DND-41 (cell line): Measurements from ENCODE around the gene GNB5.

Source experiments
- ATAC-seq: fragments of 200-7000 bp; cut with Tn5 transposase; 3 replicates; pipeline ENCODE4 v1.9.1; 2021; ENCODE audit warnings: low read depth; ENCODE audit not compliant: insufficient read depth
- DNase-seq: peaks from one replicate; pipeline ENCODE4 v3.0.0-alpha.2; 2020
- H2AFZ ChIP-seq: 2 replicates; pipeline ENCODE4 v1.6.0; 2012; ENCODE audit warnings: low read depth, low read length
- H3K27ac ChIP-seq: 2 replicates; pipeline ENCODE4 v1.5.1; 2012; ENCODE audit warnings: low read length, inconsistent platforms
- H3K27me3 ChIP-seq: fragments of 200-600 bp; sonication (generic); 2 replicates; pipeline ENCODE4 v1.6.0; 2012; ENCODE audit warnings: low read length, mild to moderate bottlenecking, inconsistent platforms; ENCODE audit not compliant: insufficient read depth, poor library complexity
- H3K36me3 ChIP-seq: 2 replicates; pipeline ENCODE4 v1.5.1; 2012; ENCODE audit warnings: low read length, inconsistent platforms; ENCODE audit not compliant: insufficient read depth
- H3K4me1 ChIP-seq: 2 replicates; pipeline ENCODE4 v1.5.1; 2012; ENCODE audit warnings: mild to moderate bottlenecking, low read length; ENCODE audit not compliant: insufficient read depth
- H3K4me2 ChIP-seq: 2 replicates; pipeline ENCODE4 v1.6.0; 2012; ENCODE audit warnings: mild to moderate bottlenecking, moderate library complexity, low read length, inconsistent platforms; ENCODE audit not compliant: insufficient read depth
- H3K4me3 ChIP-seq, 2 experiments: fragments of 200-600 bp in 1 of 2; shearing (Covaris generic) in 1 of 2; 2 replicates each; pipeline ENCODE4 v1.5.1; 2012 to 2016; ENCODE audit warnings: inconsistent platforms in 2 of 2, low read length in 2 of 2, mild to moderate bottlenecking in 2 of 2, low read depth in 1 of 2, moderate library complexity in 1 of 2
- H3K79me2 ChIP-seq: 2 replicates; pipeline ENCODE4 v1.6.0; 2012; ENCODE audit warnings: low read length, inconsistent platforms; ENCODE audit not compliant: insufficient read depth
- H3K9ac ChIP-seq: 2 replicates; pipeline ENCODE4 v1.6.0; 2012; ENCODE audit warnings: low read depth, mild to moderate bottlenecking, inconsistent platforms, low read length, moderate library complexity
- H3K9me3 ChIP-seq: 2 replicates; pipeline ENCODE4 v1.5.1; 2012; ENCODE audit warnings: low read length, moderate library complexity, mild to moderate bottlenecking, inconsistent platforms; ENCODE audit not compliant: insufficient read depth, severe bottlenecking
- H4K20me1 ChIP-seq: 2 replicates; pipeline ENCODE4 v1.6.0; 2012; ENCODE audit warnings: low read length; ENCODE audit not compliant: insufficient read depth
- CTCF ChIP-seq: IDR thresholded peaks from 2 replicates; pipeline ENCODE4 v1.5.1; 2012; ENCODE audit warnings: borderline replicate concordance, low read length, moderate library complexity, mild to moderate bottlenecking; ENCODE audit not compliant: poor library complexity, severe bottlenecking; ENCODE audit errors: extremely low read depth
- EZH2 ChIP-seq: IDR thresholded peaks from 3 replicates; pipeline ENCODE4 v1.6.1; 2012; ENCODE audit warnings: borderline replicate concordance, low read depth, mild to moderate bottlenecking, moderate library complexity, low read length, inconsistent platforms; ENCODE audit not compliant: severe bottlenecking

GNB5 gene

GRCh38 chr15:52164631-52165265 lies 26.4 kb downstream of the GNB5 start:
- DNase-seq (no peak), ATAC-seq (no peak)
- no peak overlapping the region for H3K9ac ChIP-seq
- no peak overlapping the region for H3K4me3 ChIP-seq
- H2AFZ ChIP-seq = no peak overlapping the region
- TF ChIP-seq CTCF (no peak), EZH2 (no peak)
- H3K27me3 ChIP-seq = no peaks in the 10 kb centered on the region
- H3K27ac ChIP-seq = no peak overlapping the region
- H3K36me3 ChIP-seq = peaks cover 6% of the 10 kb centered on the region; the same call in 1 of the 2 replicates
- H3K79me2 ChIP-seq = no peaks in the 10 kb centered on the region
- no peaks in the 10 kb centered on the region for H3K9me3 ChIP-seq
- no peak overlapping the region for H3K4me2 ChIP-seq
- no peaks in the 10 kb centered on the region for H3K4me1 ChIP-seq
- no peaks in the 10 kb centered on the region for H4K20me1 ChIP-seq

- Histone ChIP-seq H3K79me2 (no peaks in the 10 kb centered on the region), H3K9ac (no peak overlapping the region), H3K4me1 (no peaks in the 10 kb centered on the region), H3K4me3 (no peak overlapping the region), H2AFZ (no peak overlapping the region), H4K20me1 (no peaks in the 10 kb centered on the region), H3K27ac (no peak overlapping the region), H3K4me2 (no peak overlapping the region), H3K9me3 (no peaks in the 10 kb centered on the region), H3K36me3 (peaks cover 6% of the 10 kb centered on the region; the same call in 1 of the 2 replicates), H3K27me3 (no peaks in the 10 kb centered on the region)
- ATAC-seq (peak; percentile 60; the same call in 2 of the 3 replicates), DNase-seq (peak; percentile 39)
- TF ChIP-seq EZH2 (no peak), CTCF (peak; percentile 52)
These were observed 27.6 kb downstream of the GNB5 start for GRCh38 chr15:52163321-52164190.

DNA sequence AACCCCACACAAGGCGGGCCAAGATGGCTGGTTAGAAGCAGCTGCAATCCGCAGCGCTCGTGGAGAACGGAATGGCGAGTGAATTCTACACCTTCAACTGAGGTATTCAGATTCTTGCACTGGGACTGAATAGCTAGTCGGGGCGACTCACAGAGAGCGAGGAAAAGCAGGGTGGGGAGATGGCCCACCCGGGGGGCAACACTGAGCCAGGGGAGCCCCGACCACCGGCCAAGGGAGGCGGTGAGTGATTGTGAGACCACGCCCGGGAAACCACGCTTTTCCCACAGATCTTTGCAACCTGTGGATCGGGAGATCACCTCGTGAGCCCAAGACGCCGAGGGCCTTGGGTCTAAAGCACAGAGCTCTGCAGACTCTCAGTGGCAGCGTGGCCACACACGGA lies 28.3 kb downstream of the GNB5 start:
- Histone ChIP-seq H3K9ac (no peak overlapping the region), H3K27ac (no peak overlapping the region), H3K36me3 (peaks cover 6% of the 10 kb centered on the region; the same call in 1 of the 2 replicates), H3K27me3 (no peaks in the 10 kb centered on the region), H3K4me2 (no peak overlapping the region), H3K4me3 (no peak overlapping the region), H3K9me3 (no peaks in the 10 kb centered on the region), H3K4me1 (no peaks in the 10 kb centered on the region), H4K20me1 (no peaks in the 10 kb centered on the region), H2AFZ (no peak overlapping the region), H3K79me2 (no peaks in the 10 kb centered on the region)
- no peak for TF ChIP-seq CTCF
- TF ChIP-seq EZH2 = no peak
- ATAC-seq = no peak
- DNase-seq = no peak
